BJ (cell line): ENCODE measurements around the gene APMAP. TPM values are rescaled to one million over a fixed set of nuclear protein-coding genes. Genes with fewer than 3 reads are reported as not detected.

Experiments
- CTCF ChIA-PET: fragments of 350-600 bp; formaldehyde crosslinking; extraction: SDS; loops from one replicate; lab custom pipeline; 2021; ENCODE audit warnings: antibody characterized with exemption, inconsistent platforms; lab: Yijun Ruan, JAX
- POLR2A ChIA-PET: fragments of 300-600 bp; sonication (Branson Sonifier 250); formaldehyde crosslinking; extraction: SDS; loops from one replicate; lab custom pipeline; 2021; ENCODE audit warnings: antibody characterized with exemption; lab: Charles Lee
- DNase-seq: peaks from one replicate; pipeline ENCODE4 v3.0.0-alpha.2; 2011; ENCODE audit warnings: low read depth
- H3K27me3 ChIP-seq: 2 replicates; pipeline ENCODE4 v1.6.0; 2011; ENCODE audit warnings: low read length; ENCODE audit not compliant: control insufficient read depth, insufficient read depth
- H3K36me3 ChIP-seq: 2 replicates; pipeline ENCODE4 v1.5.1; 2011; ENCODE audit warnings: low read length; ENCODE audit not compliant: control insufficient read depth, insufficient read depth
- H3K4me3 ChIP-seq: 2 replicates; pipeline ENCODE4 v1.5.1; 2011; ENCODE audit warnings: low read depth, mild to moderate bottlenecking, control low read depth, low read length
- polyA minus RNA-seq: library from RNA; depleted of rRNA, polyadenylated mRNA; stranded (reverse); fragments of >200 nt; gene quantifications from 2 replicates; pipeline ENCODE4 v1.2.3, GENCODE V29; 2011; rRNA and poly(A)+ RNA removed
- polyA plus RNA-seq: library from polyadenylated mRNA; depleted of rRNA; stranded (reverse); fragments of >200 nt; gene quantifications from 2 replicates; pipeline ENCODE4 v1.2.3, GENCODE V29; 2011; rRNA removed
- TF ChIP-seq, protein P1 (sequence below): IDR thresholded peaks from 2 replicates; pipeline ENCODE4 v1.5.1; 2011; ENCODE audit warnings: low read depth, mild to moderate bottlenecking, control low read depth, inconsistent platforms, low read length, moderate library complexity; ENCODE audit not compliant: insufficient read depth

Gene APMAP, protein sequence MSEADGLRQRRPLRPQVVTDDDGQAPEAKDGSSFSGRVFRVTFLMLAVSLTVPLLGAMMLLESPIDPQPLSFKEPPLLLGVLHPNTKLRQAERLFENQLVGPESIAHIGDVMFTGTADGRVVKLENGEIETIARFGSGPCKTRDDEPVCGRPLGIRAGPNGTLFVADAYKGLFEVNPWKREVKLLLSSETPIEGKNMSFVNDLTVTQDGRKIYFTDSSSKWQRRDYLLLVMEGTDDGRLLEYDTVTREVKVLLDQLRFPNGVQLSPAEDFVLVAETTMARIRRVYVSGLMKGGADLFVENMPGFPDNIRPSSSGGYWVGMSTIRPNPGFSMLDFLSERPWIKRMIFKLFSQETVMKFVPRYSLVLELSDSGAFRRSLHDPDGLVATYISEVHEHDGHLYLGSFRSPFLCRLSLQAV
- polyA plus RNA-seq (75.8 and 76.2 TPM in 2 replicates), polyA minus RNA-seq (18.3 and 18.4 TPM in 2 replicates)

DNA sequence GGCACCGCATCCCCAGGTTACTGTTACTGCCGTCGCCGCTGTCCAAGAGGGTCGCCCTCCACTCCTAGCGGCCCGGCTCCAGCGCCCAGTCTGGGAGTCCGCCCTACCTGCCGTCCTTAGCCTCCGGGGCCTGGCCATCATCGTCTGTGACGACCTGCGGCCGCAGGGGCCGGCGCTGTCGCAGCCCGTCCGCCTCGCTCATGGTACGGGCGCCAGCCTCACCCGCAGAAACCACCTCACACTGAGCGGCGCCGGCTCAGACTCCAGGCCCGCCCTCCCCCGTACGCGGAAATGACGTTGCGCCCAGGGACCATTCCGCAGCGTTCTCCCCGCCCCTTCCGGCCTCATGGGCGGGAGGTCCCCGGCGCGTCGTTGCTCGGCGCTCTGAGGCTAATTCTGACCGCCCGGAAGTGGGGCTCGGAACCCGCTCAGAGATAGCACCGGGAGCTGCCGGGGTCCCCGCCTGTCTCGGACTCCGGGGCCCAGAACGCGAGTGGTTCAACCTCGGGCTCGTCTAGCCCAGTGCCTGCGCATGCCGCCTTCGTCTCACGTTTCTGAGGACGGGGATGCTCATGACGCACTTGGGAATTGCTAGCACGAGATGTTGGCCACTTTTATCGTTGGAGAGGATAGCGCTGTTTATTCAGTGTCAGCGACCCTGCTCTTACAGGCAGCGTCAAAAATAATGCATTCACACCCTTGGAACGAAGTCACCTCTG, at the start of gene APMAP:
APMAP (minus strand) TSS at position 265 of the 719 bp plus-strand sequence; CDS start at position 202, 63 bp downstream.
- Histone ChIP-seq H3K4me3 (peak within 1 kb of the TSS; percentile 89), H3K27me3 (0 out of 2 replicates have a peak, but pooled peaks cover 2% of the 10 kb centered on the region), H3K36me3 (no peaks in the 10 kb centered on the region)
- POLR2A ChIA-PET: no interaction called here
- CTCF ChIA-PET: interaction anchor here (1.2 to 5.8 kb wide), 6 partner anchors 9 to 406 kb away, joined by 3 to 216 read pairs (median 6); no protein-coding TSS in a partner anchor
- peak; percentile 44 for DNase-seq
- TF ChIP-seq, protein P1, sequence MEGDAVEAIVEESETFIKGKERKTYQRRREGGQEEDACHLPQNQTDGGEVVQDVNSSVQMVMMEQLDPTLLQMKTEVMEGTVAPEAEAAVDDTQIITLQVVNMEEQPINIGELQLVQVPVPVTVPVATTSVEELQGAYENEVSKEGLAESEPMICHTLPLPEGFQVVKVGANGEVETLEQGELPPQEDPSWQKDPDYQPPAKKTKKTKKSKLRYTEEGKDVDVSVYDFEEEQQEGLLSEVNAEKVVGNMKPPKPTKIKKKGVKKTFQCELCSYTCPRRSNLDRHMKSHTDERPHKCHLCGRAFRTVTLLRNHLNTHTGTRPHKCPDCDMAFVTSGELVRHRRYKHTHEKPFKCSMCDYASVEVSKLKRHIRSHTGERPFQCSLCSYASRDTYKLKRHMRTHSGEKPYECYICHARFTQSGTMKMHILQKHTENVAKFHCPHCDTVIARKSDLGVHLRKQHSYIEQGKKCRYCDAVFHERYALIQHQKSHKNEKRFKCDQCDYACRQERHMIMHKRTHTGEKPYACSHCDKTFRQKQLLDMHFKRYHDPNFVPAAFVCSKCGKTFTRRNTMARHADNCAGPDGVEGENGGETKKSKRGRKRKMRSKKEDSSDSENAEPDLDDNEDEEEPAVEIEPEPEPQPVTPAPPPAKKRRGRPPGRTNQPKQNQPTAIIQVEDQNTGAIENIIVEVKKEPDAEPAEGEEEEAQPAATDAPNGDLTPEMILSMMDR: no peak

DNA sequence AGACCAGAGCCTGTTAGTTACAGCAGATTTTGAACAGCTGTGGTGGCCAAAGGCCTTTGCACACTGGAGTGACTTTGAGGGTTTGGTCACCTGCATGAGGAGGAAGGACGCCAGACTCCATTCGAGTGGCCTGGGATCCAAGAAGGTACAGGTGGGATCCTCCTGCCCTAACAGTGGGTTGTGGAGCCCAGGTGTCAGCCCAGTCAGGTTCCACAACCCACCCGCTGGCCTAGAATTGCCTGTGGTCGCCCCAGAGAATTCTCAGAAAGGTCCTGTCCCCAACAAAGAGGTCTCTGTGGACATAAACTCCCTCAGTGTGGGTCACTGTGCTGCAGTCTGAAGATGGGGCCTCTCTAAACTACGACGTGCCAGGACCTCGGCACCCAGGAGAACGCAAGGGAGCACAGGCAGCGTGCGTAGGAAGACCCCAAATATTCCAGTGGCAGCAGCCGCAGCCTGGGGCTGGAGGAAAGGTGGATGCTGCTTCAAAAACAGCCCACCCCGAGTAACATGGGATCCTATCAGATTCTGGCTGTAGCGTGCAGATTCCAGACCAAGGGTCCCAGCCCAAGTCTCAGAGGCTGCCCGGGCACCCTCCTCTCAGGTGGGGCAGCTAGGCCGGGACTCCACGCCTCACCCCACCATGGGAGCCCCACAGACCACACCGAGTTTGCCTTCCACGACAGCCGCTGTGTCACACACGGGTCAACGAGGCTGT, 49.4 kb upstream of the APMAP start:
- H3K36me3 ChIP-seq: peaks cover 3% of the 10 kb centered on the region
- no peak overlapping the region for H3K4me3 ChIP-seq
- ChIA-PET POLR2A (no interaction called here), CTCF (interaction anchor here (0.6 kb wide), 1 partner anchor 646 kb away, joined by 3 read pairs; no protein-coding TSS in a partner anchor)
- no peak for DNase-seq
- H3K27me3 ChIP-seq: no peaks in the 10 kb centered on the region
- TF ChIP-seq, protein P1: no peak

DNA sequence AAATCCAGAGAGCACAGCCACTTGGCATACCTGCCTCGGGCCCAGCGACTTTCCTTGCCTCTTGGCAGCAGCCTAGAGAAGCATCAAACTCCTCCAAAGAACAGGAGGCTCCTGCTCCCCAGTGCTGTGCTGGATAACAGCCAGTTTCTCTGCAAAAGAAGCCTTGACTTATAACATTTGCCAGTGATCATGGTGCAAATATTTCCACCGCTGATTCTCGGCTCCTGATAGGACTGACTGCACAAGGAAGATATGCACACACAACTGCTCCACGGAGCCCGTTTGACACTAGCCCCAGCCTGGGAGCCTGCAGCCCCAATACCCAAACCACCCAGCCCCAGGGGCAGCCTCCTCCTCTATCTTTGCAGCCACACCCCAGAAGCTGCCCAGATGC, 47.9 kb upstream of the APMAP start:
- Histone ChIP-seq H3K36me3 (peaks cover 1% of the 10 kb centered on the region; the same call in 1 of the 2 replicates), H3K27me3 (no peaks in the 10 kb centered on the region), H3K4me3 (no peak overlapping the region)
- TF ChIP-seq, protein P1: no peak
- POLR2A ChIA-PET: no interaction called here
- no peak for DNase-seq
- CTCF ChIA-PET: no interaction called here

DNA sequence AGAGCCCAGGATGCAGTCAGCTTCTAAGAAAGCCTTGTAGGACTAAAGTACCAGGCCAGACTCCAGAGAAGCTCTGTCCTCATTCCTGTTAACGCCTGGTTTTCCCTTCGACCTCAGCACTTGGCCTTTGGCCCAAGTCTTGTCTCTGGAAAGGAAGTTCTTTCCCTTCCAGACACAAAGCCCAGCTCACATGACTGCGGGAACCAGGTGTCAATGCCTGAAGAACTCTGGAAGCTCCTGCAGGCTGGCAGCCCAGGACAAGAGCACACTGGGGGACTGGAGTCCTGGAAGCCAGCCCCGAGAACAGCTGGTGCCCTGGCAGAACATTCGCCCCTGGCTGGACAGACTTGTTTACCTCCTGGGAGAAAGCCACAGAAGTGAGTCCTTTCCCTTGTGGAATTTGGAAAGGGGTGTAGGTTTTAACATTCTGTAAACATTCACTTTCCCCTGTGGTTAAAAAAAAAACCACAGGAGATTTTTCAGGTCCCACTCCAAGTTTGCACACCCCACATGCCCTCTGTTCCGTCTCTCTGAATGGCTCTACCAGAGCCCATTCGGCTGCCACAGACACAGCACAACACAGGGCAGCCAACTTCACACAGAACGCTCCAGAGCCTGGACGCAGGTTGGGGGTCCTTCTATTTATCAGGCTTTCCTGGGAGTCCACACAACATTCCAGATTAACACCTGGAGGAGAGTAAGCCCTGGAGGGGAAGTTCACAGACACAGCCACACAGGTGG, 47.3 kb upstream of the APMAP start:
- TF ChIP-seq, protein P1: no peak
- Histone ChIP-seq H3K36me3 (peaks cover 1% of the 10 kb centered on the region; the same call in 1 of the 2 replicates), H3K4me3 (no peak overlapping the region), H3K27me3 (no peaks in the 10 kb centered on the region)
- CTCF ChIA-PET: interaction anchor here (1.4 kb wide), 1 partner anchor 25 kb away, joined by 3 read pairs; no protein-coding TSS in a partner anchor
- no peak for DNase-seq
- POLR2A ChIA-PET: interaction anchor here (0.6 kb wide), 1 partner anchor 36 kb away, joined by 3 read pairs; no protein-coding TSS in a partner anchor
